Neural cell (in vitro differentiated cells): ENCODE measurements around the gene CASR. TPM values are rescaled to one million over a fixed set of nuclear protein-coding genes. Genes with fewer than 3 reads are reported as not detected.

Experiments
- H2AFZ ChIP-seq: fragments of 200-600, 300-800 bp; sonication (generic), shearing (Covaris generic); 2 replicates; pipeline ENCODE4 v1.6.0; 2014; ENCODE audit warnings: low read depth, mild to moderate bottlenecking, antibody characterized with exemption, low read length, moderate library complexity
- H3F3A ChIP-seq: fragments of 200-600 bp; shearing (Covaris generic); 2 replicates; pipeline ENCODE4 v1.6.1; 2016; ENCODE audit warnings: mild to moderate bottlenecking, moderate library complexity, mixed read lengths, antibody characterized with exemption, low read length; ENCODE audit not compliant: insufficient read depth, poor library complexity, severe bottlenecking
- H3K27ac ChIP-seq: fragments of 200-600, 300-800 bp; sonication (generic), shearing (Covaris generic); 2 replicates; pipeline ENCODE4 v1.5.1; 2014; ENCODE audit warnings: mild to moderate bottlenecking, low read length, moderate library complexity
- H3K27me3 ChIP-seq: fragments of 300-800, 200-600 bp; sonication (generic), shearing (Covaris generic); 2 replicates; pipeline ENCODE4 v1.6.0; 2014; ENCODE audit warnings: mild to moderate bottlenecking, low read depth, low read length, moderate library complexity; ENCODE audit not compliant: insufficient read depth
- H3K36me3 ChIP-seq: fragments of 300-800, 200-600 bp; sonication (generic), shearing (Covaris generic); 2 replicates; pipeline ENCODE4 v1.5.1; 2014; ENCODE audit warnings: mild to moderate bottlenecking, antibody characterized with exemption, low read length, moderate library complexity; ENCODE audit not compliant: insufficient read depth
- H3K4me2 ChIP-seq: fragments of 300-800, 200-600 bp; sonication (generic), shearing (Covaris generic); 2 replicates; pipeline ENCODE4 v1.6.0; 2014; ENCODE audit warnings: mild to moderate bottlenecking, low read length
- H3K4me3 ChIP-seq: fragments of 300-800, 200-600 bp; sonication (generic), shearing (Covaris generic); 2 replicates; pipeline ENCODE4 v1.5.1; 2014; ENCODE audit warnings: mild to moderate bottlenecking, low read length, moderate library complexity
- H3K79me2 ChIP-seq: fragments of 200-600 bp; shearing (Covaris generic); replicated peaks from 2 replicates; pipeline ENCODE4 v1.6.0; 2014; ENCODE audit warnings: mild to moderate bottlenecking, low read length, moderate library complexity; ENCODE audit not compliant: insufficient read depth
- H3K9ac ChIP-seq: fragments of 300-800, 200-600 bp; sonication (generic), shearing (Covaris generic); 2 replicates; pipeline ENCODE4 v1.6.1; 2016; ENCODE audit warnings: mild to moderate bottlenecking, low read length, mixed read lengths
- H3K9me2 ChIP-seq: fragments of 200-600 bp; shearing (Covaris generic); 2 replicates; pipeline ENCODE4 v1.6.1; 2016; ENCODE audit warnings: mild to moderate bottlenecking, low read length, mixed read lengths; ENCODE audit not compliant: insufficient read depth
- H3K9me3 ChIP-seq: fragments of 200-600, 300-800 bp; sonication (generic), shearing (Covaris generic); 2 replicates; pipeline ENCODE4 v1.6.1; 2016; ENCODE audit warnings: mild to moderate bottlenecking, mixed run types, low read length, moderate library complexity, mixed read lengths
- H4K20me1 ChIP-seq: fragments of 200-600 bp; shearing (Covaris generic); 2 replicates; pipeline ENCODE4 v1.6.1; 2016; ENCODE audit warnings: mild to moderate bottlenecking, mixed run types; ENCODE audit not compliant: insufficient read depth
- CTCF ChIP-seq: fragments of 450-650 bp; IDR thresholded peaks from 2 replicates; pipeline ENCODE4 v1.5.1; 2014; ENCODE audit warnings: antibody characterized with exemption, mild to moderate bottlenecking, moderate library complexity; ENCODE audit not compliant: poor library complexity, severe bottlenecking
- EP300 ChIP-seq: fragments of 450-650 bp; conservative IDR thresholded peaks from 2 replicates; pipeline ENCODE4 v1.6.1; 2014; ENCODE audit warnings: antibody characterized with exemption, mild to moderate bottlenecking, moderate library complexity; ENCODE audit not compliant: poor library complexity, severe bottlenecking
- EZH2 ChIP-seq: fragments of 200-600, 300-800 bp; shearing (Covaris generic), sonication (generic); IDR thresholded peaks from 2 replicates; pipeline ENCODE4 v1.6.1; 2014; ENCODE audit warnings: antibody characterized with exemption, low read length, borderline replicate concordance, mild to moderate bottlenecking; ENCODE audit not compliant: insufficient read depth, poor library complexity, severe bottlenecking
- MXI1 ChIP-seq: fragments of 450-650 bp; conservative IDR thresholded peaks from 2 replicates; pipeline ENCODE4 v1.6.1; 2014; ENCODE audit warnings: antibody characterized with exemption, mild to moderate bottlenecking; ENCODE audit not compliant: poor library complexity, severe bottlenecking
- POLR2AphosphoS5 ChIP-seq: IDR thresholded peaks from 2 replicates; pipeline ENCODE4 v1.6.1; 2012
- RAD21 ChIP-seq: fragments of 450-650 bp; conservative IDR thresholded peaks from 2 replicates; pipeline ENCODE4 v1.6.1; 2014; ENCODE audit warnings: antibody characterized with exemption, mild to moderate bottlenecking, moderate library complexity
- SMC3 ChIP-seq: fragments of 450-650 bp; conservative IDR thresholded peaks from 2 replicates; pipeline ENCODE4 v1.6.1; 2014; ENCODE audit warnings: antibody characterized with exemption, mild to moderate bottlenecking, moderate library complexity; ENCODE audit not compliant: poor library complexity
- TAF1 ChIP-seq: IDR thresholded peaks from 2 replicates; pipeline ENCODE4 v1.6.1; 2012; ENCODE audit warnings: low read depth
- polyA plus RNA-seq: library from polyadenylated mRNA; depleted of rRNA; stranded (reverse); fragments of >200 nt; gene quantifications from 2 replicates; pipeline ENCODE4 v1.2.3, GENCODE V29; 2014
- TF ChIP-seq, protein P1 (sequence below): IDR thresholded peaks from 2 replicates; pipeline ENCODE4 v1.6.1; 2012; ENCODE audit warnings: borderline replicate concordance

CASR gene
- polyA plus RNA-seq, 1 donor from 2014 or later = not detected

GRCh38 chr3:122208579-122208978 lies 25.1 kb downstream of the CASR start:
- Histone ChIP-seq H3K9me2 (no peaks in the 10 kb centered on the region), H3K36me3 (no peaks in the 10 kb centered on the region), H2AFZ (no peak overlapping the region), H3K79me2 (no peaks in the 10 kb centered on the region), H3K27ac (no peak overlapping the region), H3F3A (no peaks in the 10 kb centered on the region), H3K4me3 (no peak overlapping the region), H4K20me1 (no peaks in the 10 kb centered on the region), H3K4me2 (no peak overlapping the region), H3K9ac (no peak overlapping the region), H3K9me3 (no peaks in the 10 kb centered on the region), H3K27me3 (no peaks in the 10 kb centered on the region)
- TF ChIP-seq MXI1 (no peak), EP300 (no peak)

DNA sequence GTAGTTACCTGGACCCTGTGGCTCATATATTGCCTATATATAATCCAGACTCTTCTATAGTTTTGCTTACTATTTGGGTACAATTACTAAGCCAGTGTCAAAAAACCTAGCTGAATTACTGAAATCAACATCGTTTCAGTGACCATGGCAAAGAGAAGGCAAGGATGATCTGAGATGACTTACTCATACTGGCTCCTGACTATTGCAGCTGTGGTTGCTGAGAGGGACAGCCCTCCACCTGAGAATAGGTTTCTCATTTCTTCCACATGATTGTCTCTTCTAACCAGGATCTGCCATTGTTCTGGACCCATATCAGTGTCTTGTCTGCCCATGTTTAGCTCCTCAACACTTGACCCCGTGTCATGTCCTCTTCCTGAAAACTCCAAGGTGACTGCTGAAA lies 30.2 kb downstream of the CASR start:
- H3K9me3 ChIP-seq = no peaks in the 10 kb centered on the region
- H3K4me3 ChIP-seq = no peak overlapping the region
- H3K9me2 ChIP-seq = no peaks in the 10 kb centered on the region
- no peak overlapping the region for H3K27ac ChIP-seq
- TF ChIP-seq POLR2AphosphoS5 = no peak
- no peak for TF ChIP-seq MXI1
- no peak for TF ChIP-seq TAF1
- TF ChIP-seq SMC3 = no peak
- TF ChIP-seq EZH2 = no peak
- TF ChIP-seq EP300 = no peak
- TF ChIP-seq RAD21 = no peak
- TF ChIP-seq, protein P1, sequence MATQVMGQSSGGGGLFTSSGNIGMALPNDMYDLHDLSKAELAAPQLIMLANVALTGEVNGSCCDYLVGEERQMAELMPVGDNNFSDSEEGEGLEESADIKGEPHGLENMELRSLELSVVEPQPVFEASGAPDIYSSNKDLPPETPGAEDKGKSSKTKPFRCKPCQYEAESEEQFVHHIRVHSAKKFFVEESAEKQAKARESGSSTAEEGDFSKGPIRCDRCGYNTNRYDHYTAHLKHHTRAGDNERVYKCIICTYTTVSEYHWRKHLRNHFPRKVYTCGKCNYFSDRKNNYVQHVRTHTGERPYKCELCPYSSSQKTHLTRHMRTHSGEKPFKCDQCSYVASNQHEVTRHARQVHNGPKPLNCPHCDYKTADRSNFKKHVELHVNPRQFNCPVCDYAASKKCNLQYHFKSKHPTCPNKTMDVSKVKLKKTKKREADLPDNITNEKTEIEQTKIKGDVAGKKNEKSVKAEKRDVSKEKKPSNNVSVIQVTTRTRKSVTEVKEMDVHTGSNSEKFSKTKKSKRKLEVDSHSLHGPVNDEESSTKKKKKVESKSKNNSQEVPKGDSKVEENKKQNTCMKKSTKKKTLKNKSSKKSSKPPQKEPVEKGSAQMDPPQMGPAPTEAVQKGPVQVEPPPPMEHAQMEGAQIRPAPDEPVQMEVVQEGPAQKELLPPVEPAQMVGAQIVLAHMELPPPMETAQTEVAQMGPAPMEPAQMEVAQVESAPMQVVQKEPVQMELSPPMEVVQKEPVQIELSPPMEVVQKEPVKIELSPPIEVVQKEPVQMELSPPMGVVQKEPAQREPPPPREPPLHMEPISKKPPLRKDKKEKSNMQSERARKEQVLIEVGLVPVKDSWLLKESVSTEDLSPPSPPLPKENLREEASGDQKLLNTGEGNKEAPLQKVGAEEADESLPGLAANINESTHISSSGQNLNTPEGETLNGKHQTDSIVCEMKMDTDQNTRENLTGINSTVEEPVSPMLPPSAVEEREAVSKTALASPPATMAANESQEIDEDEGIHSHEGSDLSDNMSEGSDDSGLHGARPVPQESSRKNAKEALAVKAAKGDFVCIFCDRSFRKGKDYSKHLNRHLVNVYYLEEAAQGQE = no peak
- TF ChIP-seq CTCF = no peak
- no peaks in the 10 kb centered on the region for H3F3A ChIP-seq
- no peaks in the 10 kb centered on the region for H3K79me2 ChIP-seq
- H2AFZ ChIP-seq = no peak overlapping the region
- no peaks in the 10 kb centered on the region for H3K27me3 ChIP-seq
- H3K4me2 ChIP-seq = no peak overlapping the region
- no peaks in the 10 kb centered on the region for H4K20me1 ChIP-seq
- H3K36me3 ChIP-seq = no peaks in the 10 kb centered on the region
- no peak overlapping the region for H3K9ac ChIP-seq

GRCh38 chr3:122214711-122215110 lies 31.2 kb downstream of the CASR start:
- Histone ChIP-seq H3F3A (no peaks in the 10 kb centered on the region), H4K20me1 (no peaks in the 10 kb centered on the region), H3K9me2 (no peaks in the 10 kb centered on the region), H2AFZ (no peak overlapping the region), H3K79me2 (no peaks in the 10 kb centered on the region), H3K27ac (no peak overlapping the region), H3K9ac (no peak overlapping the region), H3K9me3 (no peaks in the 10 kb centered on the region), H3K4me3 (no peak overlapping the region), H3K4me2 (no peak overlapping the region), H3K27me3 (no peaks in the 10 kb centered on the region), H3K36me3 (no peaks in the 10 kb centered on the region)
- TF ChIP-seq, protein P1 = no peak
- TF ChIP-seq EP300 (no peak), RAD21 (no peak), CTCF (no peak), POLR2AphosphoS5 (no peak), EZH2 (no peak), SMC3 (no peak), TAF1 (no peak), MXI1 (no peak)
